Psoas muscle (tissue), 8 donors: Measurements from ENCODE around the gene CACNG4. TPM values are rescaled to one million over a fixed set of nuclear protein-coding genes. Genes with fewer than 3 reads are reported as not detected.
A peak's percentile ranks its signal among the peaks of the same experiment; 100 is the strongest.

Source experiments
- ATAC-seq, 4 donors: fragments of 200-7000 bp; cut with Tn5 transposase; one replicate each; pipeline ENCODE4 v1.9.1; 2020; ENCODE audit warnings: moderate library complexity in 3 of 4, mild to moderate bottlenecking in 2 of 4
- DNase-seq, 2 donors: peaks; one replicate each; pipeline ENCODE4 v3.0.0-alpha.2; 2020
- H3K27ac ChIP-seq: fragments of 200-600 bp; one replicate; pipeline ENCODE4 v1.8.0; 2022
- H3K27me3 ChIP-seq, 3 donors: fragments of 200-600 bp in 1 of 3; one replicate each; pipeline versions ENCODE4 v1.6.1 to v1.8.0; 2013 to 2022; ENCODE audit warnings: low read length in 2 of 3, mild to moderate bottlenecking in 2 of 3, moderate library complexity in 1 of 3; ENCODE audit not compliant: insufficient read depth in 3 of 3
- H3K36me3 ChIP-seq, 2 donors: fragments of 200-600 bp in 1 of 2; one replicate each; pipeline versions ENCODE4 v1.6.1 to v1.8.0; 2013 to 2022; ENCODE audit warnings: low read depth in 1 of 2, mild to moderate bottlenecking in 1 of 2, moderate library complexity in 1 of 2; ENCODE audit not compliant: insufficient read depth in 1 of 2
- H3K4me1 ChIP-seq: fragments of 200-600 bp; one replicate; pipeline ENCODE4 v1.8.0; 2022
- H3K4me3 ChIP-seq: fragments of 200-600 bp; one replicate; pipeline ENCODE4 v1.8.0; 2022; ENCODE audit warnings: mild to moderate bottlenecking
- H3K9me3 ChIP-seq: fragments of 200-600 bp; one replicate; pipeline ENCODE4 v1.8.0; 2022
- CTCF ChIP-seq: fragments of 200-600 bp; IDR thresholded peaks from one replicate; pipeline ENCODE4 v1.8.0; 2022; ENCODE audit warnings: antibody characterized with exemption
- whole genome bisulfite sequencing, 3 donors: extraction: QIAGEN DNeasy Blood & Tissue Kit; methylation state at CpG; one replicate each; pipeline versions ENCODE4 v1.1.6 to v1.1.7; 2013; 5-methylcytosine and 5-hydroxymethylcytosine counted together
- intact Hi-C, 2 donors: fragments of 100-400 bp; cut with DNase I; formaldehyde crosslinking; loops; one replicate each; pipeline versions ENCODE4 v1.11.0 to v1.14.2; 2022
- polyA plus RNA-seq, 3 donors: library from polyadenylated mRNA; stranded (reverse); fragments of 200-250 nt; gene quantifications; one replicate each; pipeline ENCODE4 v1.2.3, GENCODE V29; 2013
- total RNA-seq, 4 donors: library from RNA; stranded (reverse); fragmentation: NEBNext Ultra II Directional in 2 of 4; extraction: Animal tissue kit (Norgen Biotek cat#: 25700) in 2 of 4; gene quantifications; one replicate each; pipeline versions ENCODE4 v1.2.1 to v1.2.4, GENCODE V29; 2021 to 2023
- donor health status: healthy with polysubstance abuse.
- donor health status: DM: no; HTN: no; CAD: no; lungs with moderate emphysema.
- donor health status: Bipolar disorder and iron deficiency.
- donor health status: healthy.
- donor health status: DM: yes; HTN: yes; CAD: no.
- donor health status: DM: no; HTN: no; CAD: no.
- donor health status: DM: no; HTN: no; CAD: no.
- donor health status: DM: yes; HTN: yes; CAD: no.

Gene CACNG4
- total and polyA plus RNA-seq, 7 donors: 0.03 TPM; not detected in 6

GRCh38 chr17:67055041-67055443 lies 90.5 kb downstream of the CACNG4 start:
- ATAC-seq (no peak), DNase-seq (no peak)

GRCh38 chr17:67055811-67056745 lies 91.6 kb downstream of the CACNG4 start:
- intact Hi-C loops: no loop called here

More at GRCh38 chr17:67055041-67055443, 90.5 kb downstream of the CACNG4 start:
- H3K4me1 ChIP-seq: peaks cover 48% of the 10 kb centered on the region
- no peaks in the 10 kb centered on the region for H3K27me3 ChIP-seq
- 92 to 95% (median 94%) methylated on average over 19 of the region's 19 CpGs for WGBS, 3 donors
- TF ChIP-seq CTCF: no peak
- H3K36me3 ChIP-seq: peaks cover 0 to 35% of the 10 kb centered on the region in 2 donors
- intact Hi-C loops: no loop called here
- no peak overlapping the region for H3K4me3 ChIP-seq
- no peaks in the 10 kb centered on the region for H3K9me3 ChIP-seq
- peak overlapping the region; percentile 95 for H3K27ac ChIP-seq

GRCh38 chr17:67056746-67057490 lies 92.4 kb downstream of the CACNG4 start:
- no peak overlapping the region for H3K4me3 ChIP-seq
- ATAC-seq (peak; percentile 81 to 92 (median 86)), DNase-seq (peak in 1 of 2 donors; percentile 83)
- intact Hi-C loops: no loop called here
- WGBS, 3 donors: 37 to 48% (median 41%) methylated on average over 18 of the region's 18 CpGs
- TF ChIP-seq CTCF: no peak
- no peaks in the 10 kb centered on the region for H3K27me3 ChIP-seq
- no peaks in the 10 kb centered on the region for H3K9me3 ChIP-seq
- peak overlapping the region; percentile 95 for H3K27ac ChIP-seq
- peaks cover 0 to 33% of the 10 kb centered on the region in 2 donors for H3K36me3 ChIP-seq
- H3K4me1 ChIP-seq: peaks cover 29% of the 10 kb centered on the region

More at GRCh38 chr17:67055811-67056745, 91.6 kb downstream of the CACNG4 start:
- TF ChIP-seq CTCF: no peak
- no peaks in the 10 kb centered on the region for H3K27me3 ChIP-seq
- 69 to 73% (median 72%) methylated on average over 29 of the region's 29 CpGs for WGBS, 3 donors
- H3K4me1 ChIP-seq: peaks cover 38% of the 10 kb centered on the region
- ATAC-seq (peak; percentile 36 to 66 (median 54)), DNase-seq (no peak)
- H3K27ac ChIP-seq: peak overlapping the region; percentile 95
- H3K36me3 ChIP-seq: peaks cover 0 to 33% of the 10 kb centered on the region in 2 donors
- no peaks in the 10 kb centered on the region for H3K9me3 ChIP-seq
- H3K4me3 ChIP-seq: no peak overlapping the region

GRCh38 chr17:67058036-67058435 lies 93.5 kb downstream of the CACNG4 start:
- intact Hi-C loops: no loop called here
- Histone ChIP-seq H3K36me3 (peaks cover 0 to 33% of the 10 kb centered on the region in 2 donors), H3K27ac (peak overlapping the region; percentile 95), H3K4me3 (no peak overlapping the region), H3K9me3 (no peaks in the 10 kb centered on the region), H3K27me3 (no peaks in the 10 kb centered on the region), H3K4me1 (peaks cover 22% of the 10 kb centered on the region)
- 94 to 98% (median 95%) methylated on average over 8 of the region's 8 CpGs for WGBS, 3 donors
- no peak for ATAC-seq
- no peak for TF ChIP-seq CTCF
- no peak for DNase-seq
